ENCODE measurements around the gene NFIC. TPM values are rescaled to one million over a fixed set of nuclear protein-coding genes. Genes with fewer than 3 reads are reported as not detected.

Gene NFIC
- total RNA-seq, 1 donor from 2014 or later = 1.1 TPM

- H3K4me1 ChIP-seq = no peaks in the 10 kb centered on the region
- Mint-ChIP-seq H3K4me3 (no peak overlapping the region), H3K36me3 (no peaks in the 10 kb centered on the region), H3K27me3 (ENCODE audit: insufficient read depth, low read depth) (peaks cover 18% of the 10 kb centered on the region), H3K9me3 (no peaks in the 10 kb centered on the region), H3K4me1 (no peaks in the 10 kb centered on the region), H3K27ac (no peak overlapping the region)
- H2AFZ ChIP-seq (replicated peaks) = no peak overlapping the region
- H3K27ac ChIP-seq = no peak overlapping the region
- no peak overlapping the region for H3K9ac ChIP-seq
- DNase-seq (ENCODE audit: low spot score) = no peak
- no peak overlapping the region for H3K4me2 ChIP-seq
- H3K79me2 ChIP-seq (ENCODE audit: low read depth) = no peaks in the 10 kb centered on the region
- H3K27me3 ChIP-seq = peaks cover 38% of the 10 kb centered on the region
- H3F3A ChIP-seq (ENCODE audit: low read depth) = no peaks in the 10 kb centered on the region
- H3K36me3 ChIP-seq = no peaks in the 10 kb centered on the region
- H4K20me1 ChIP-seq (ENCODE audit: low read depth) = no peaks in the 10 kb centered on the region
- H3K4me3 ChIP-seq = no peak overlapping the region
- no peaks in the 10 kb centered on the region for H3K9me3 ChIP-seq (ENCODE audit: low read depth)
- TF ChIP-seq CTCF (IDR thresholded peaks at IDR 0.05) (no peak), EZH2phosphoT487 (IDR thresholded peaks at IDR 0.05) (no peak), EZH2 (IDR thresholded peaks at IDR 0.05) (no peak)
Observed at GRCh38 chr19:3322199-3322978, 44.0 kb upstream of the NFIC start.

GRCh38 chr19:3323026-3323425 is 43.4 kb upstream of the NFIC start:
- H3K9me3 Mint-ChIP-seq = no peaks in the 10 kb centered on the region
- H3K27ac Mint-ChIP-seq = no peak overlapping the region
- no peak overlapping the region for H3K4me3 Mint-ChIP-seq
- Histone ChIP-seq H3K9ac (no peak overlapping the region), H3K27me3 (peaks cover 41% of the 10 kb centered on the region), H3K4me2 (no peak overlapping the region), H2AFZ (replicated peaks) (no peak overlapping the region), H3K9me3 (ENCODE audit: low read depth) (no peaks in the 10 kb centered on the region), H3F3A (ENCODE audit: low read depth) (no peaks in the 10 kb centered on the region), H3K4me3 (no peak overlapping the region), H3K4me1 (no peaks in the 10 kb centered on the region), H3K27ac (no peak overlapping the region), H3K36me3 (no peaks in the 10 kb centered on the region), H4K20me1 (ENCODE audit: low read depth) (no peaks in the 10 kb centered on the region), H3K79me2 (ENCODE audit: low read depth) (no peaks in the 10 kb centered on the region)
- no peaks in the 10 kb centered on the region for H3K4me1 Mint-ChIP-seq
- no peak for TF ChIP-seq CTCF (IDR thresholded peaks at IDR 0.05)
- TF ChIP-seq EZH2 (IDR thresholded peaks at IDR 0.05) = no peak
- TF ChIP-seq EZH2phosphoT487 (IDR thresholded peaks at IDR 0.05) = no peak
- no peaks in the 10 kb centered on the region for H3K36me3 Mint-ChIP-seq
- DNase-seq (ENCODE audit: low spot score) = no peak
- H3K27me3 Mint-ChIP-seq (ENCODE audit: insufficient read depth, low read depth) = peaks cover 18% of the 10 kb centered on the region

GRCh38 chr19:3323658-3324057 is 42.7 kb upstream of the NFIC start:
- H3K79me2 ChIP-seq (ENCODE audit: low read depth) = no peaks in the 10 kb centered on the region
- H3K9me3 ChIP-seq (ENCODE audit: low read depth) = no peaks in the 10 kb centered on the region
- no peak overlapping the region for H3K4me3 Mint-ChIP-seq
- TF ChIP-seq EZH2 (IDR thresholded peaks at IDR 0.05) (no peak), CTCF (IDR thresholded peaks at IDR 0.05) (no peak), EZH2phosphoT487 (IDR thresholded peaks at IDR 0.05) (no peak)
- no peaks in the 10 kb centered on the region for H4K20me1 ChIP-seq (ENCODE audit: low read depth)
- H3K4me3 ChIP-seq = no peak overlapping the region
- H3K27me3 Mint-ChIP-seq (ENCODE audit: insufficient read depth, low read depth) = peaks cover 16% of the 10 kb centered on the region
- H3K36me3 ChIP-seq = no peaks in the 10 kb centered on the region
- H3K4me2 ChIP-seq = no peak overlapping the region
- no peaks in the 10 kb centered on the region for H3K4me1 ChIP-seq
- no peaks in the 10 kb centered on the region for H3F3A ChIP-seq (ENCODE audit: low read depth)
- peaks cover 41% of the 10 kb centered on the region for H3K27me3 ChIP-seq
- no peak overlapping the region for H2AFZ ChIP-seq (replicated peaks)
- no peaks in the 10 kb centered on the region for H3K9me3 Mint-ChIP-seq
- no peak overlapping the region for H3K27ac ChIP-seq
- DNase-seq (ENCODE audit: low spot score) = no peak
- H3K27ac Mint-ChIP-seq = no peak overlapping the region
- no peak overlapping the region for H3K9ac ChIP-seq
- H3K36me3 Mint-ChIP-seq = no peaks in the 10 kb centered on the region
- no peaks in the 10 kb centered on the region for H3K4me1 Mint-ChIP-seq

All from neural progenitor cell (in vitro differentiated cells).